H9 (cell line): ENCODE results near the gene PLXNA4. TPM values are rescaled to one million over a fixed set of nuclear protein-coding genes. Genes with fewer than 3 reads are reported as not detected.

Experiments
- DNase-seq: peaks from one replicate; pipeline ENCODE4 v3.0.0-alpha.2; 2017
- H2AFZ ChIP-seq: one replicate; pipeline ENCODE4 v1.6.1; 2013; ENCODE audit warnings: mild to moderate bottlenecking, low read length, control low read depth, moderate library complexity
- H2AK5ac ChIP-seq: 2 replicates; pipeline ENCODE4 v1.6.1; 2013; ENCODE audit warnings: low read length, control low read depth, mixed read lengths; ENCODE audit not compliant: insufficient read length
- H2BK120ac ChIP-seq: one replicate; pipeline ENCODE4 v1.6.1; 2013; ENCODE audit warnings: low read depth, mild to moderate bottlenecking, low read length, control low read depth, inconsistent platforms; ENCODE audit not compliant: poor library complexity, severe bottlenecking
- H2BK12ac ChIP-seq: 2 replicates; pipeline ENCODE4 v1.6.1; 2013; ENCODE audit warnings: low read length, control low read depth, mixed read lengths, low read depth; ENCODE audit not compliant: insufficient read length
- H2BK15ac ChIP-seq: 2 replicates; pipeline ENCODE4 v1.6.1; 2013; ENCODE audit warnings: low read depth, low read length, control low read depth
- H2BK20ac ChIP-seq: one replicate; pipeline ENCODE4 v1.6.1; 2013; ENCODE audit warnings: low read depth, mild to moderate bottlenecking, low read length, control low read depth, inconsistent platforms; ENCODE audit not compliant: poor library complexity, severe bottlenecking
- H2BK5ac ChIP-seq: 2 replicates; pipeline ENCODE4 v1.6.1; 2013; ENCODE audit warnings: low read length, control low read depth, mixed read lengths; ENCODE audit not compliant: insufficient read length
- H3K14ac ChIP-seq: 2 replicates; pipeline ENCODE4 v1.6.1; 2013; ENCODE audit warnings: low read length, control low read depth; ENCODE audit not compliant: insufficient read depth
- H3K18ac ChIP-seq: 2 replicates; pipeline ENCODE4 v1.6.1; 2013; ENCODE audit warnings: low read depth, mild to moderate bottlenecking, mixed read lengths, low read length, control low read depth; ENCODE audit not compliant: insufficient read length
- H3K23ac ChIP-seq: 2 replicates; pipeline ENCODE4 v1.6.1; 2013; ENCODE audit warnings: low read length, control low read depth, mixed read lengths, low read depth; ENCODE audit not compliant: insufficient read length
- H3K23me2 ChIP-seq: 2 replicates; pipeline ENCODE4 v1.6.1; 2013; ENCODE audit warnings: low read depth, mild to moderate bottlenecking, mixed read lengths, low read length, control low read depth; ENCODE audit not compliant: insufficient read length, poor library complexity, severe bottlenecking
- H3K27ac ChIP-seq: 2 replicates; pipeline ENCODE4 v1.5.1; 2013; ENCODE audit warnings: low read length, control low read depth, mixed read lengths, low read depth; ENCODE audit not compliant: insufficient read length
- H3K27me3 ChIP-seq: 2 replicates; pipeline ENCODE4 v1.6.1; 2013; ENCODE audit warnings: low read length, control low read depth, inconsistent platforms; ENCODE audit not compliant: insufficient read depth
- H3K4ac ChIP-seq: 2 replicates; pipeline ENCODE4 v1.6.1; 2013; ENCODE audit warnings: low read depth, mild to moderate bottlenecking, control low read depth, inconsistent platforms, low read length, moderate library complexity
- H3K4me1 ChIP-seq: 2 replicates; pipeline ENCODE4 v1.6.1; 2013; ENCODE audit warnings: low read length, control low read depth, inconsistent platforms; ENCODE audit not compliant: insufficient read depth
- H3K4me2 ChIP-seq: 2 replicates; pipeline ENCODE4 v1.6.1; 2013; ENCODE audit warnings: low read length, control low read depth, mixed read lengths; ENCODE audit not compliant: insufficient read length, insufficient read depth
- H3K56ac ChIP-seq: 2 replicates; pipeline ENCODE4 v1.6.1; 2013; ENCODE audit warnings: low read depth, mild to moderate bottlenecking, mixed read lengths, low read length, control low read depth; ENCODE audit not compliant: insufficient read length
- H3K79me1 ChIP-seq: 2 replicates; pipeline ENCODE4 v1.6.1; 2013; ENCODE audit warnings: low read depth, mild to moderate bottlenecking, moderate library complexity, low read length, control low read depth, inconsistent platforms; ENCODE audit not compliant: insufficient read depth, poor library complexity, severe bottlenecking
- H3K79me2 ChIP-seq: 2 replicates; pipeline ENCODE4 v1.6.1; 2013; ENCODE audit warnings: low read length, control low read depth, inconsistent platforms; ENCODE audit not compliant: insufficient read depth
- H3K9ac ChIP-seq: 2 replicates; pipeline ENCODE4 v1.6.1; 2013; ENCODE audit warnings: low read length, control low read depth, mixed read lengths; ENCODE audit not compliant: insufficient read length; ENCODE audit errors: extremely low read depth
- H3K9me3 ChIP-seq: one replicate; pipeline ENCODE4 v1.6.1; 2013; ENCODE audit warnings: low read depth, low read length, inconsistent platforms; ENCODE audit not compliant: control insufficient read depth
- H3T11ph ChIP-seq: one replicate; pipeline ENCODE4 v1.6.1; 2013; ENCODE audit warnings: mild to moderate bottlenecking, low read length, control low read depth, inconsistent platforms
- H4K20me1 ChIP-seq: one replicate; pipeline ENCODE4 v1.6.1; 2013; ENCODE audit not compliant: control insufficient read depth, insufficient read length, insufficient read depth
- H4K5ac ChIP-seq: 2 replicates; pipeline ENCODE4 v1.6.1; 2013; ENCODE audit warnings: low read depth, mild to moderate bottlenecking, mixed read lengths, low read length, control low read depth; ENCODE audit not compliant: insufficient read length
- H4K8ac ChIP-seq: replicated peaks from 2 replicates; pipeline ENCODE4 v1.6.1; 2013; ENCODE audit warnings: low read length, control low read depth, mixed read lengths, low read depth; ENCODE audit not compliant: insufficient read length
- H4K91ac ChIP-seq: 2 replicates; pipeline ENCODE4 v1.6.1; 2013; ENCODE audit warnings: low read depth, mild to moderate bottlenecking, moderate library complexity, mixed read lengths, low read length, control low read depth; ENCODE audit not compliant: insufficient read length
- H3K27ac Mint-ChIP-seq, 3 experiments: 2 replicates in 2 of 3; 3 replicates in 1 of 3; pipeline ENCODE4 v1.8.0; 2020 to 2021; ENCODE audit warnings: mixed read lengths in 3 of 3, mild to moderate bottlenecking in 1 of 3, moderate library complexity in 1 of 3
- H3K27me3 Mint-ChIP-seq: 2 replicates; pipeline ENCODE4 v1.8.0; 2021; ENCODE audit warnings: low read depth, mild to moderate bottlenecking, moderate library complexity, mixed read lengths
- H3K36me3 Mint-ChIP-seq, 3 experiments: 2 replicates in 2 of 3; 3 replicates in 1 of 3; pipeline ENCODE4 v1.8.0; 2020 to 2021; ENCODE audit warnings: low read depth in 3 of 3, mixed read lengths in 3 of 3; ENCODE audit not compliant: insufficient read depth in 1 of 3
- H3K4me1 Mint-ChIP-seq, 2 experiments: 2 replicates each; pipeline ENCODE4 v1.8.0; 2020; ENCODE audit warnings: mixed read lengths in 2 of 2
- H3K4me3 Mint-ChIP-seq, 2 experiments: 2 replicates in 1 of 2; 3 replicates in 1 of 2; pipeline ENCODE4 v1.8.0; 2020 to 2021; ENCODE audit warnings: mild to moderate bottlenecking in 2 of 2, mixed read lengths in 2 of 2, moderate library complexity in 1 of 2
- H3K9me3 Mint-ChIP-seq, 2 experiments: 2 replicates in 1 of 2; 3 replicates in 1 of 2; pipeline ENCODE4 v1.8.0; 2020; ENCODE audit warnings: mild to moderate bottlenecking in 2 of 2, mixed read lengths in 2 of 2, moderate library complexity in 1 of 2
- WGBS: extraction: QIAGEN DNeasy Blood & Tissue Kit; methylation state at CpG from one replicate; pipeline ENCODE4 v1.1.7; 2013; ENCODE audit warnings: missing lambda C conversion rate, low lambda C conversion rate, mixed read lengths; ENCODE audit not compliant: insufficient read length; ENCODE audit errors: extremely low coverage; 5-methylcytosine and 5-hydroxymethylcytosine counted together
- total RNA-seq: library from RNA; stranded (reverse); gene quantifications from 2 replicates; pipeline ENCODE4 v1.2.1, GENCODE V29; 2021
- TF ChIP-seq, protein P1 (sequence below): fragments of 200-600 bp; sonication (generic); conservative IDR thresholded peaks from 3 replicates; pipeline ENCODE4 v1.8.0; 2021; ENCODE audit warnings: antibody characterized with exemption, mild to moderate bottlenecking

PLXNA4 gene
- total RNA-seq, 1 experiment from 2014 or later = 0.35 TPM

DNA sequence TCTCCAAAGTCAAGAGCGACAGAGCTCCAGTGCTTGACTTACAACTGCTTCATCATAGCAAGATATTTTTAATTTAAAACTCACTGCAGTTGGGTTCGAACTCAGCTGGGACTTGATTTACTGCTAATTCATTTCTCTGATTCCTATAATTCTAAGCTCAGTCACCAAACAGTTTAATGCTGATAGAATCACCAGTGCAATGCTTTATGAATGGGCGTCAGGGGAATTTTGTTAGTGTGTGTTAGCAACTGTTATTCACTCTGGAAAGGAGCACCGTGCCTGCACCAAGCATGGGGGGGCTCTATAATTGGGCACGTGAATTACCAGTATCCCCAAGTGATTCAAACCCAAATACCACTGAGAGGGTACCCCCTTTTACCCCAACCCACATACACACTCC lies 10.4 kb downstream of the PLXNA4 start:
- Mint-ChIP-seq H3K4me3 (no peak overlapping the region), H3K27ac (no peak overlapping the region), H3K9me3 (peaks cover 4 to 23% of the 10 kb centered on the region in 2 experiments; a peak in 4 of 5 replicates), H3K4me1 (peaks cover 19 to 31% of the 10 kb centered on the region in 2 experiments), H3K36me3 (peaks cover 0 to 3% (median 0%) of the 10 kb centered on the region in 3 experiments; a peak in 3 of 7 replicates), H3K27me3 (peaks cover 100% of the 10 kb centered on the region)
- Histone ChIP-seq H3K79me1 (no peaks in the 10 kb centered on the region), H3K9me3 (no peaks in the 10 kb centered on the region), H2BK5ac (no peak overlapping the region), H3K4me2 (no peak overlapping the region), H4K8ac (no peak overlapping the region), H3K9ac (no peak overlapping the region), H4K5ac (no peak overlapping the region), H3K14ac (no peak overlapping the region), H3K23ac (no peak overlapping the region), H3K23me2 (no peaks in the 10 kb centered on the region), H2AK5ac (no peak overlapping the region), H2BK120ac (no peak overlapping the region), H3K4ac (no peak overlapping the region), H3K4me1 (no peaks in the 10 kb centered on the region), H3K27ac (no peak overlapping the region), H3T11ph (no peak overlapping the region), H3K18ac (no peak overlapping the region), H4K91ac (no peak overlapping the region), H2BK12ac (no peak overlapping the region), H3K56ac (no peak overlapping the region), H3K79me2 (no peaks in the 10 kb centered on the region), H4K20me1 (no peaks in the 10 kb centered on the region), H2BK15ac (no peak overlapping the region), H2AFZ (no peak overlapping the region), H2BK20ac (no peak overlapping the region), H3K27me3 (peaks cover 8% of the 10 kb centered on the region)
- WGBS = no CpG with 5 or more reads among the region's 5 CpGs
- TF ChIP-seq, protein P1, sequence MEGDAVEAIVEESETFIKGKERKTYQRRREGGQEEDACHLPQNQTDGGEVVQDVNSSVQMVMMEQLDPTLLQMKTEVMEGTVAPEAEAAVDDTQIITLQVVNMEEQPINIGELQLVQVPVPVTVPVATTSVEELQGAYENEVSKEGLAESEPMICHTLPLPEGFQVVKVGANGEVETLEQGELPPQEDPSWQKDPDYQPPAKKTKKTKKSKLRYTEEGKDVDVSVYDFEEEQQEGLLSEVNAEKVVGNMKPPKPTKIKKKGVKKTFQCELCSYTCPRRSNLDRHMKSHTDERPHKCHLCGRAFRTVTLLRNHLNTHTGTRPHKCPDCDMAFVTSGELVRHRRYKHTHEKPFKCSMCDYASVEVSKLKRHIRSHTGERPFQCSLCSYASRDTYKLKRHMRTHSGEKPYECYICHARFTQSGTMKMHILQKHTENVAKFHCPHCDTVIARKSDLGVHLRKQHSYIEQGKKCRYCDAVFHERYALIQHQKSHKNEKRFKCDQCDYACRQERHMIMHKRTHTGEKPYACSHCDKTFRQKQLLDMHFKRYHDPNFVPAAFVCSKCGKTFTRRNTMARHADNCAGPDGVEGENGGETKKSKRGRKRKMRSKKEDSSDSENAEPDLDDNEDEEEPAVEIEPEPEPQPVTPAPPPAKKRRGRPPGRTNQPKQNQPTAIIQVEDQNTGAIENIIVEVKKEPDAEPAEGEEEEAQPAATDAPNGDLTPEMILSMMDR = no peak
- no peak for DNase-seq
